Neural progenitor cell (in vitro differentiated cells): ENCODE measurements around the gene GABRG2.
"Not testable (repeated sequence)": the region's sequence is repeated elsewhere in the genome, so short reads cannot be mapped to it uniquely, and the experiment has no call there.

Experiments
- EZH2phosphoT487 ChIP-seq: fragments of 200-600 bp; sonication (generic); IDR thresholded peaks from 2 replicates; pipeline ENCODE4 v1.6.1; 2017; ENCODE audit warnings: antibody characterized with exemption
- TF ChIP-seq, protein P1 (sequence below): fragments of 200-600 bp; sonication (generic); IDR thresholded peaks from 2 replicates; pipeline ENCODE4 v1.5.1; 2017; ENCODE audit warnings: antibody characterized with exemption, mild to moderate bottlenecking

DNA sequence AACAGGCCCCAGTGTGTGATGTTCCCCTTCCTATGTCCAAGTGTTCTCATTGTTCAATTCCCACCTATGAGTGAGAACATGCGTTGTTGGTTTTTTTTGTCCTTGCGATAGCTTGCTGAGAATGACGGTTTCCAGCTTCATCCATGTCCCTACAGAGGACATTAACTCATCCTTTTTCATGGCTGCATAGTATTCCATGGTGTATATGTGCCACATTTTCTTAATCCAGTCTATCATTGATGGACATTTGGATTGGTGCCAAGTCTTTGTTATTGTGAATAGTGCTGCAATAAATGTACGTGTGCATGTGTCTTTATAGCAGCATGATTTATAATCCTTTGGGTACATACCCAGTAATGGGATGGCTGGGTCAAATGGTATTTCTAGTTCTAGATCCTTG lies 12.5 kb upstream of the GABRG2 start:
- TF ChIP-seq, protein P1, sequence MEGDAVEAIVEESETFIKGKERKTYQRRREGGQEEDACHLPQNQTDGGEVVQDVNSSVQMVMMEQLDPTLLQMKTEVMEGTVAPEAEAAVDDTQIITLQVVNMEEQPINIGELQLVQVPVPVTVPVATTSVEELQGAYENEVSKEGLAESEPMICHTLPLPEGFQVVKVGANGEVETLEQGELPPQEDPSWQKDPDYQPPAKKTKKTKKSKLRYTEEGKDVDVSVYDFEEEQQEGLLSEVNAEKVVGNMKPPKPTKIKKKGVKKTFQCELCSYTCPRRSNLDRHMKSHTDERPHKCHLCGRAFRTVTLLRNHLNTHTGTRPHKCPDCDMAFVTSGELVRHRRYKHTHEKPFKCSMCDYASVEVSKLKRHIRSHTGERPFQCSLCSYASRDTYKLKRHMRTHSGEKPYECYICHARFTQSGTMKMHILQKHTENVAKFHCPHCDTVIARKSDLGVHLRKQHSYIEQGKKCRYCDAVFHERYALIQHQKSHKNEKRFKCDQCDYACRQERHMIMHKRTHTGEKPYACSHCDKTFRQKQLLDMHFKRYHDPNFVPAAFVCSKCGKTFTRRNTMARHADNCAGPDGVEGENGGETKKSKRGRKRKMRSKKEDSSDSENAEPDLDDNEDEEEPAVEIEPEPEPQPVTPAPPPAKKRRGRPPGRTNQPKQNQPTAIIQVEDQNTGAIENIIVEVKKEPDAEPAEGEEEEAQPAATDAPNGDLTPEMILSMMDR = not testable (repeated sequence)
- TF ChIP-seq EZH2phosphoT487 = not testable (repeated sequence)
